ENCODE data around the gene PIGS. TPM values are rescaled to one million over a fixed set of nuclear protein-coding genes. Genes with fewer than 3 reads are reported as not detected.
A peak's percentile ranks its signal among the peaks of the same experiment; 100 is the strongest.

PIGS gene
- total and polyA plus RNA-seq, 9 of the 15 experiments (the other 6 are each of a cell fraction or from before 2014, with no cell fraction given) = 47.5 to 138 (median 57.6) TPM

DNA sequence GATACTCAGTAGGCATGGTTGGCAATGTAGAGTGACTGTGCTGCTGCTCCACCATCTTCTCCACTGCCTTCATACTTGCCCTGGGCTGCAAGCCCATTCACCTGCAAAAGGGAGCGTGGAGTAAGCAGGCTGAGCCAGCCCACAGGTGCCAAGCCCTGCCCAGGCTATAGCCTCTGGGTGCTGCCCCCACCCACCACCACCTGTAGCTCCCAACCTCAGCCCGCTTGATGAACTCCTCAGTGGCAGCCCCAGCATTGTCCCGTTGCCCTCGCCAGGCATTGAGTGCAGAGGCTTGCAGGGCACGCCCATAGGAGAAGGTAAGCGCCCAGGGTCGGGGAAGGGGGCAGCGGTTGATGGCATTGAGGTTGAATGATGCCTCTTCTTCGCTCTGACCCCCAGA is 2.2 kb upstream of the PIGS start:
- in situ Hi-C loops (cut with MboI) (no loop called here), intact Hi-C loops (cut with micrococcal nuclease) (no loop called here)
- no peaks in the 10 kb centered on the region for H3K27me3 ChIP-seq (ENCODE audit: control insufficient read depth in 2 of 2, insufficient read depth in 2 of 2, low read length in 2 of 2)
- ChIA-PET CTCF (ENCODE audit: low intra/inter-chr PET ratio) (no interaction called here), POLR2A (interaction anchor here (0.6 to 4.8 kb wide), 4 partner anchors 11 to 230 kb away, joined by 3 to 26 read pairs (median 4); no protein-coding TSS in a partner anchor)
- no peak for ATAC-seq
- 0 out of 2 replicates have a peak, but pooled peaks cover 10% of the 10 kb centered on the region for H4K20me1 ChIP-seq (replicated peaks; ENCODE audit: control insufficient read depth, insufficient read depth, low read length)
- peaks cover 54% of the 10 kb centered on the region for H3K36me3 ChIP-seq (ENCODE audit: control insufficient read depth, insufficient read depth, low read length)
- no peaks in the 10 kb centered on the region for H3K9me3 ChIP-seq (replicated peaks; ENCODE audit: control insufficient read depth, insufficient read depth, low read depth, low read length)
- no peak overlapping the region for H2AFZ ChIP-seq (ENCODE audit: low read depth, low read length)
- H3K9me1 ChIP-seq (ENCODE audit: control insufficient read depth, insufficient read depth, low read length) = peaks cover 18% of the 10 kb centered on the region
- 82% methylated on average over 9 of the region's 9 CpGs for WGBS (ENCODE audit: insufficient coverage, low coverage, missing lambda C conversion rate)
- no TSS peak for BruUV-seq (replicated peaks)
- no peak for FAIRE-seq
- H3K4me3 ChIP-seq = no peak overlapping the region
- no peak overlapping the region for H3K4me2 ChIP-seq (ENCODE audit: insufficient read depth, low read length)
- peaks cover 56% of the 10 kb centered on the region for H3K79me2 ChIP-seq (ENCODE audit: control insufficient read depth, insufficient read depth, low read length)
- no peak for DNase-seq (ENCODE audit: extremely low read depth in 1 of 4, low spot score in 3 of 4)
- H3K9ac ChIP-seq (ENCODE audit: insufficient read depth in 1 of 2, low read depth in 2 of 2, low read length in 2 of 2) = peak overlapping the region in 1 of 2 experiments; percentile 29; a peak in 1 of 4 replicates
- H3K27ac ChIP-seq (ENCODE audit: extremely low read depth, low read depth, low read length) = no peak overlapping the region
- peaks cover 34 to 40% of the 10 kb centered on the region in 2 experiments for H3K4me1 ChIP-seq (replicated peaks in 1 of 2; ENCODE audit: control insufficient read depth in 2 of 2, insufficient read depth in 2 of 2, low read length in 2 of 2)
- TF ChIP-seq HIVEP1 (CRISPR knock-in tag; IDR thresholded peaks at IDR 0.05) (no peak), ARNT (IDR thresholded peaks at IDR 0.05) (no peak), KAT2B (IDR thresholded peaks at IDR 0.05; ENCODE audit: low read depth, low read length) (no peak)
- TF ChIP-seq, protein P1, sequence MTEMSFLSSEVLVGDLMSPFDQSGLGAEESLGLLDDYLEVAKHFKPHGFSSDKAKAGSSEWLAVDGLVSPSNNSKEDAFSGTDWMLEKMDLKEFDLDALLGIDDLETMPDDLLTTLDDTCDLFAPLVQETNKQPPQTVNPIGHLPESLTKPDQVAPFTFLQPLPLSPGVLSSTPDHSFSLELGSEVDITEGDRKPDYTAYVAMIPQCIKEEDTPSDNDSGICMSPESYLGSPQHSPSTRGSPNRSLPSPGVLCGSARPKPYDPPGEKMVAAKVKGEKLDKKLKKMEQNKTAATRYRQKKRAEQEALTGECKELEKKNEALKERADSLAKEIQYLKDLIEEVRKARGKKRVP (CRISPR knock-in tag; IDR thresholded peaks at IDR 0.05) = no peak
- TF ChIP-seq, protein P2, sequence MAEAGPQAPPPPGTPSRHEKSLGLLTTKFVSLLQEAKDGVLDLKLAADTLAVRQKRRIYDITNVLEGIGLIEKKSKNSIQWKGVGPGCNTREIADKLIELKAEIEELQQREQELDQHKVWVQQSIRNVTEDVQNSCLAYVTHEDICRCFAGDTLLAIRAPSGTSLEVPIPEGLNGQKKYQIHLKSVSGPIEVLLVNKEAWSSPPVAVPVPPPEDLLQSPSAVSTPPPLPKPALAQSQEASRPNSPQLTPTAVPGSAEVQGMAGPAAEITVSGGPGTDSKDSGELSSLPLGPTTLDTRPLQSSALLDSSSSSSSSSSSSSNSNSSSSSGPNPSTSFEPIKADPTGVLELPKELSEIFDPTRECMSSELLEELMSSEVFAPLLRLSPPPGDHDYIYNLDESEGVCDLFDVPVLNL (CRISPR knock-in tag; IDR thresholded peaks at IDR 0.05; ENCODE audit: low read depth) = no peak
- TF ChIP-seq, protein P3, sequence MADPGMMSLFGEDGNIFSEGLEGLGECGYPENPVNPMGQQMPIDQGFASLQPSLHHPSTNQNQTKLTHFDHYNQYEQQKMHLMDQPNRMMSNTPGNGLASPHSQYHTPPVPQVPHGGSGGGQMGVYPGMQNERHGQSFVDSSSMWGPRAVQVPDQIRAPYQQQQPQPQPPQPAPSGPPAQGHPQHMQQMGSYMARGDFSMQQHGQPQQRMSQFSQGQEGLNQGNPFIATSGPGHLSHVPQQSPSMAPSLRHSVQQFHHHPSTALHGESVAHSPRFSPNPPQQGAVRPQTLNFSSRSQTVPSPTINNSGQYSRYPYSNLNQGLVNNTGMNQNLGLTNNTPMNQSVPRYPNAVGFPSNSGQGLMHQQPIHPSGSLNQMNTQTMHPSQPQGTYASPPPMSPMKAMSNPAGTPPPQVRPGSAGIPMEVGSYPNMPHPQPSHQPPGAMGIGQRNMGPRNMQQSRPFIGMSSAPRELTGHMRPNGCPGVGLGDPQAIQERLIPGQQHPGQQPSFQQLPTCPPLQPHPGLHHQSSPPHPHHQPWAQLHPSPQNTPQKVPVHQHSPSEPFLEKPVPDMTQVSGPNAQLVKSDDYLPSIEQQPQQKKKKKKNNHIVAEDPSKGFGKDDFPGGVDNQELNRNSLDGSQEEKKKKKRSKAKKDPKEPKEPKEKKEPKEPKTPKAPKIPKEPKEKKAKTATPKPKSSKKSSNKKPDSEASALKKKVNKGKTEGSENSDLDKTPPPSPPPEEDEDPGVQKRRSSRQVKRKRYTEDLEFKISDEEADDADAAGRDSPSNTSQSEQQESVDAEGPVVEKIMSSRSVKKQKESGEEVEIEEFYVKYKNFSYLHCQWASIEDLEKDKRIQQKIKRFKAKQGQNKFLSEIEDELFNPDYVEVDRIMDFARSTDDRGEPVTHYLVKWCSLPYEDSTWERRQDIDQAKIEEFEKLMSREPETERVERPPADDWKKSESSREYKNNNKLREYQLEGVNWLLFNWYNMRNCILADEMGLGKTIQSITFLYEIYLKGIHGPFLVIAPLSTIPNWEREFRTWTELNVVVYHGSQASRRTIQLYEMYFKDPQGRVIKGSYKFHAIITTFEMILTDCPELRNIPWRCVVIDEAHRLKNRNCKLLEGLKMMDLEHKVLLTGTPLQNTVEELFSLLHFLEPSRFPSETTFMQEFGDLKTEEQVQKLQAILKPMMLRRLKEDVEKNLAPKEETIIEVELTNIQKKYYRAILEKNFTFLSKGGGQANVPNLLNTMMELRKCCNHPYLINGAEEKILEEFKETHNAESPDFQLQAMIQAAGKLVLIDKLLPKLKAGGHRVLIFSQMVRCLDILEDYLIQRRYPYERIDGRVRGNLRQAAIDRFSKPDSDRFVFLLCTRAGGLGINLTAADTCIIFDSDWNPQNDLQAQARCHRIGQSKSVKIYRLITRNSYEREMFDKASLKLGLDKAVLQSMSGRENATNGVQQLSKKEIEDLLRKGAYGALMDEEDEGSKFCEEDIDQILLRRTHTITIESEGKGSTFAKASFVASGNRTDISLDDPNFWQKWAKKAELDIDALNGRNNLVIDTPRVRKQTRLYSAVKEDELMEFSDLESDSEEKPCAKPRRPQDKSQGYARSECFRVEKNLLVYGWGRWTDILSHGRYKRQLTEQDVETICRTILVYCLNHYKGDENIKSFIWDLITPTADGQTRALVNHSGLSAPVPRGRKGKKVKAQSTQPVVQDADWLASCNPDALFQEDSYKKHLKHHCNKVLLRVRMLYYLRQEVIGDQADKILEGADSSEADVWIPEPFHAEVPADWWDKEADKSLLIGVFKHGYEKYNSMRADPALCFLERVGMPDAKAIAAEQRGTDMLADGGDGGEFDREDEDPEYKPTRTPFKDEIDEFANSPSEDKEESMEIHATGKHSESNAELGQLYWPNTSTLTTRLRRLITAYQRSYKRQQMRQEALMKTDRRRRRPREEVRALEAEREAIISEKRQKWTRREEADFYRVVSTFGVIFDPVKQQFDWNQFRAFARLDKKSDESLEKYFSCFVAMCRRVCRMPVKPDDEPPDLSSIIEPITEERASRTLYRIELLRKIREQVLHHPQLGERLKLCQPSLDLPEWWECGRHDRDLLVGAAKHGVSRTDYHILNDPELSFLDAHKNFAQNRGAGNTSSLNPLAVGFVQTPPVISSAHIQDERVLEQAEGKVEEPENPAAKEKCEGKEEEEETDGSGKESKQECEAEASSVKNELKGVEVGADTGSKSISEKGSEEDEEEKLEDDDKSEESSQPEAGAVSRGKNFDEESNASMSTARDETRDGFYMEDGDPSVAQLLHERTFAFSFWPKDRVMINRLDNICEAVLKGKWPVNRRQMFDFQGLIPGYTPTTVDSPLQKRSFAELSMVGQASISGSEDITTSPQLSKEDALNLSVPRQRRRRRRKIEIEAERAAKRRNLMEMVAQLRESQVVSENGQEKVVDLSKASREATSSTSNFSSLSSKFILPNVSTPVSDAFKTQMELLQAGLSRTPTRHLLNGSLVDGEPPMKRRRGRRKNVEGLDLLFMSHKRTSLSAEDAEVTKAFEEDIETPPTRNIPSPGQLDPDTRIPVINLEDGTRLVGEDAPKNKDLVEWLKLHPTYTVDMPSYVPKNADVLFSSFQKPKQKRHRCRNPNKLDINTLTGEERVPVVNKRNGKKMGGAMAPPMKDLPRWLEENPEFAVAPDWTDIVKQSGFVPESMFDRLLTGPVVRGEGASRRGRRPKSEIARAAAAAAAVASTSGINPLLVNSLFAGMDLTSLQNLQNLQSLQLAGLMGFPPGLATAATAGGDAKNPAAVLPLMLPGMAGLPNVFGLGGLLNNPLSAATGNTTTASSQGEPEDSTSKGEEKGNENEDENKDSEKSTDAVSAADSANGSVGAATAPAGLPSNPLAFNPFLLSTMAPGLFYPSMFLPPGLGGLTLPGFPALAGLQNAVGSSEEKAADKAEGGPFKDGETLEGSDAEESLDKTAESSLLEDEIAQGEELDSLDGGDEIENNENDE (IDR thresholded peaks at IDR 0.05; ENCODE audit: low read depth, low read length) = no peak
